DMS53 treated with DMSO at 0.1 percent for 48 hours (cell line): ENCODE data around the gene UBE2F.
"Not testable (repeated sequence)": the region's sequence is repeated elsewhere in the genome, so short reads cannot be mapped to it uniquely, and the experiment has no call there.

ENCODE experiments used
- DNase-seq: peaks from one replicate; lab custom pipeline; 2025; ENCODE audit not compliant: unreplicated experiment; lab: John Stamatoyannopoulos, UW

UBE2F gene

GRCh38 chr2:238042849-238043584, 76.2 kb downstream of the UBE2F start:
- no peak for DNase-seq

- DNase-seq = no peak
Observed at GRCh38 chr2:238043851-238044250, 77.0 kb downstream of the UBE2F start.

GRCh38 chr2:238045575-238045974, 78.8 kb downstream of the UBE2F start:
- DNase-seq = no peak

DNA sequence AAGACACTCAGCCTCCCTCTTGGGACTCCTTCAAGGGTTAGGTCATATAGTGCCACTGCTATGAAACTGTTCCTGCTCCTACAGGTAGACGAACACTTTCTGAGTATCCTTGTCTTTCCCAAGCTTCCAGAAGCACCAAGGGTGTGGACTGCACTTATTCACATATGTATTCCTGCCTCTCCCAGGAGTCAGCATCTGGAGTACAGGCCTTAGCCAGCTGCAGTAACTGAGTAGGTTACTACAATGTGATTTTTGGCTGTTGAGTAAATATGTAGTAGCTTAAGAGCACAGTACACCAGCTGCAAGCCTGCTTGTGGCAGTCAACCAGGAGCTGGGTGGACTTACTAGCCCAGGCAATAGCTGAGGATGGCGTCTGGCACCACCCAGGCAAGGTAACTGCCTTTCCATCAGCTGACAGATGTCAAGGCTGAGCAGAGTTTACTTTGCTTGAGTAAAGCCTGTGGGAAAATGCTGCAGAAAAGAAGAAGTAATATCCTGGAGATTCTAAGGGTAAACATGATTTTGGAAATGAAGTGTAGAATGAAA, 80.0 kb downstream of the UBE2F start:
- no peak for DNase-seq

GRCh38 chr2:238053191-238053776, 86.5 kb downstream of the UBE2F start:
- no peak for DNase-seq

- no peak for DNase-seq
Observed at GRCh38 chr2:238055841-238056240, 89.0 kb downstream of the UBE2F start.

GRCh38 chr2:238057696-238058575, 91.1 kb downstream of the UBE2F start:
- DNase-seq = not testable (repeated sequence)

- DNase-seq = no peak
Observed at GRCh38 chr2:238059505-238059904, 92.7 kb downstream of the UBE2F start.

GRCh38 chr2:238060096-238060541, 93.3 kb downstream of the UBE2F start:
- DNase-seq = peak; percentile 60

DNA sequence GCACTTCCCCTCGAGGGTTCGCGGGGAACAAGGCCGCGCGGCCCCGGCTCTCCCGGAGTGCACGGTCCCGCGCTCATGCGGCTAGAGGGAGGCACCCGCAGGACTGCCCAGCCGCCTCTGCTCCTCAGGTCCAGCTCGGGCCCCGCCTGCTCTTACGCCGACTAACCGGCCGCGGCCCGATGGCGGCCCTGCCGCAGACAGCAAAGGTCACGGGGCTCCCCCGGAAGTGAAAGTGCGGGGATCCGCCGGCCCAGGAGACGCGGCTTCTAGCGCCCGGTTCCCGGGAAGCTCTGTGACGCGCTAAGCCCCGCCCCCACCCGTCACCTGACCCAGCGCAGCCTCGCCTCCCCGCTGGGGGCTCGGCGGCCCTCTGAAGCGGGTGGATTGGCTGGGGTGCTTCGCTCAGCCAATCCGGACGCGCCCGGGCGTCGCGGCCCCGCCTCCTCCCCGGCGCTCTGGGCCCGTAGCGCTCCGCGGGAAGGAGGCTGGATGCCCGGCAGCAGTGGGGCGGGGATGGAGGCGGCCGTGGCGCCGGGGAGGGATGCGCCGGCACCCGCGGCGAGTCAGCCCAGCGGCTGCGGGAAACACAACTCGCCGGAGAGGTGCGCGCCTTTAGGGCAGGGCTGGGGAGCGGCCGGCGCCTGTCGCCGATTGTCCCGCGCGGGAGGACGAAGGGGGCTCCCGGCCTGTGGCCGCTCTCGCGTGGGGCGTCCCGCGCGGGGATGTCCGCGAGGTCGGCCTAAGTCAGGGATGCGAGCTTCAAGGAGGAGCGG, 93.9 kb downstream of the UBE2F start, which contains the start of gene SCLY:
SCLY (plus strand) TSS at position 460 of the 773 bp plus-strand sequence; CDS start at position 514, 54 bp downstream.
- DNase-seq = peak; percentile 97

GRCh38 chr2:238061315-238062202, 94.7 kb downstream of the UBE2F start:
- peak; percentile 63 for DNase-seq

GRCh38 chr2:238063414-238064189, 96.8 kb downstream of the UBE2F start:
- no peak for DNase-seq

GRCh38 chr2:238064376-238064775, 97.6 kb downstream of the UBE2F start:
- DNase-seq = no peak

- no peak for DNase-seq
Observed at GRCh38 chr2:238065071-238065846, 98.4 kb downstream of the UBE2F start.

- DNase-seq = no peak
Observed at GRCh38 chr2:238066218-238066617, 99.4 kb downstream of the UBE2F start.

DNA sequence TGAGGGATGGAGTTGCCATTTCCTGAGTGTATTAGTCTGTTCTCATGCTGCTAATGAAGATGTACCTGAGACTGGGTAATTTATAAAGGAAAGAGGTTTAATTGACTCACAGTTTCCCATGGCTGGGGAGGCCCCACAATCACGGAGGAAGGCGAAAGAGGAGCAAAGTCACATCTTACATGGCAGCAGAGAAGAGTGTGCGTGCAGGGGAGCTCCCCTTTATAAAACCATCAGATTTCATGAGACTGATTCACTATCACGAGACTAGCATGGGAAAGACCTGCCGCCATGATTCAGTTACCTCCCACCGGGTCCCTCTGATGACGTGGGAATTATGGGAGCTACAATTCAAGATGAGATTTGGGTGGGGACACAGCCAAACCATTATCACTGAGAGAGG, 99.9 kb downstream of the UBE2F start:
- not testable (repeated sequence) for DNase-seq

GRCh38 chr2:238067939-238068338, 101.1 kb downstream of the UBE2F start:
- DNase-seq = no peak
